Skeletal muscle tissue (tissue), 4 donors: ENCODE measurements around the gene BDP1. TPM values are rescaled to one million over a fixed set of nuclear protein-coding genes. Genes with fewer than 3 reads are reported as not detected.
"Not testable (repeated sequence)": the region's sequence is repeated elsewhere in the genome, so short reads cannot be mapped to it uniquely, and the experiment has no call there.

Experiments
- H3K27ac ChIP-seq: one replicate; pipeline ENCODE4 v1.7.0; 2013; ENCODE audit warnings: mild to moderate bottlenecking, low read depth, low read length, inconsistent platforms
- H3K27me3 ChIP-seq, 3 donors: one replicate each; pipeline ENCODE4 v1.7.0; 2013; ENCODE audit warnings: low read length in 3 of 3; ENCODE audit not compliant: control insufficient read depth in 3 of 3, insufficient read depth in 3 of 3
- H3K36me3 ChIP-seq, 3 donors: one replicate each; pipeline ENCODE4 v1.7.0; 2013; ENCODE audit warnings: low read length in 3 of 3; ENCODE audit not compliant: control insufficient read depth in 3 of 3, insufficient read depth in 3 of 3
- H3K4me1 ChIP-seq, 3 donors: one replicate each; pipeline ENCODE4 v1.7.0; 2013; ENCODE audit warnings: low read length in 3 of 3, mild to moderate bottlenecking in 3 of 3; ENCODE audit not compliant: control insufficient read depth in 3 of 3, insufficient read depth in 3 of 3
- H3K4me3 ChIP-seq, 3 donors: one replicate each; pipeline ENCODE4 v1.7.0; 2013; ENCODE audit warnings: low read length in 3 of 3
- H3K9ac ChIP-seq, 3 donors: one replicate each; pipeline ENCODE4 v1.7.0; 2013; ENCODE audit warnings: low read length in 3 of 3, mild to moderate bottlenecking in 3 of 3, moderate library complexity in 2 of 3, low read depth in 1 of 3
- H3K9me3 ChIP-seq, 3 donors: one replicate each; pipeline ENCODE4 v1.7.0; 2013; ENCODE audit warnings: low read length in 3 of 3; ENCODE audit not compliant: control insufficient read depth in 3 of 3
- total RNA-seq: library from RNA; depleted of rRNA; stranded (reverse); fragments of >200 nt; gene quantifications from one replicate; pipeline ENCODE4 v1.2.3, GENCODE V29; 2014
- donor health status: Osteomylitis.

Gene BDP1, protein sequence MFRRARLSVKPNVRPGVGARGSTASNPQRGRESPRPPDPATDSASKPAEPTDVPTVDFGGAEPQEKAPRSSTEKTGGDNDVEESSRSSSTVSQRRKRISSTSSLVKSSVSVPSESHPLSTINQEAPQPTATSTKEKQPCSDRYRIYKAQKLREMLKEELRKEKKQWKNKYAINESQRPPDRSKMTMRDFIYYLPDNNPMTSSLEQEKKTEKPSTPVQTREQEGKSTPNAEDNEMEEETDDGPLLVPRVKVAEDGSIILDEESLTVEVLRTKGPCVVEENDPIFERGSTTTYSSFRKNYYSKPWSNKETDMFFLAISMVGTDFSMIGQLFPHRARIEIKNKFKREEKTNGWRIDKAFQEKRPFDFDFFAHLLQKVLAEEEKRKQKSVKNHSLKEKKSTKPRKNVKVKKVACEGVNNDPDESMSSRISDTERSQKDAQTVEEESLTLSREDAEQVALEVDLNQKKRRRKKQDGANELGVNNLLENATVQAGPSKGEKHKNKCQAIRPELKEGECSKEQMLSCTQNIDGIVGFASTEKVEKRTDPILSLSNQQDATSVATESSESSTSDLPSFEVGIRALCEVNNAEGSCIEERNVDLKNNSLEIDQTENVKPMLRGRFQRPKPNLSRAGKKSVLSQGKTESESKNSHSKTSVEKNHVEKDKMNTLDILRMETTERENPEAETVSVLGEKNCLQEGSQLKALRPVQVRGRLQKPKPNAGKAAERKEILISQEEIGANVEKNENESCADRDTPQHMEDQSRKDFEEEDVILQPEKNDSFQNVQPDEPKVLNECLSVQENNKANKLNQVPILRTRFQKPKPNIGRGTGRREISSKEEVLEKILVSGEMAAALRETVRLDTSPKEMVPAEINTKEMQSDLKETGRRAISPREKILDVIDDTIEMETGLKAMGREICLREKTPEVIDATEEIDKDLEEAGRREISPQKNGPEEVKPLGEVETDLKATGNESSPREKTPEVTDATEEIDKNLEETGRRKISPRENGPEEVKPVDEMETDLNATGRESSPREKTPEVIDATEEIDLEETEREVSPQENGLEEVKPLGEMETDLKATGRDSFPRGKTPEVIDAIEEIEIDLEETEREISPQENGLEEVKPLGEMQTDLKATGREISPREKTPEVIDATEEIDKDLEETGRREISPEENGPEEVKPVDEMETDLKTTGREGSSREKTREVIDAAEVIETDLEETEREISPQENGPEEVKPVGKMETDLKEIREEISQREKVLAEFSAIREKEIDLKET (N-terminal part only)
- 19.3 TPM for total RNA-seq

- H3K9me3 ChIP-seq, result no peaks in the 10 kb centered on the region
- H3K4me3 ChIP-seq, result peak within 1 kb of the TSS; percentile 87 to 99 (median 91)
- peak within 1 kb of the TSS; percentile 90 to 96 (median 91) for H3K9ac ChIP-seq
These were observed at the start of gene BDP1 for GRCh38 chr5:71455427-71456361. BDP1 (plus strand) TSS chr5:71455651; CDS start chr5:71455878, 227 bp downstream.

GRCh38 chr5:71410088-71410487 is 45.4 kb upstream of the BDP1 start:
- H3K9ac ChIP-seq, H3K36me3 ChIP-seq, H3K27ac ChIP-seq, H3K27me3 ChIP-seq, H3K9me3 ChIP-seq, H3K4me1 ChIP-seq, H3K4me3 ChIP-seq: not testable (repeated sequence)

More at GRCh38 chr5:71455427-71456361, at the start of gene BDP1:
- H3K27me3 ChIP-seq, result peaks cover 0 to 5% (median 2%) of the 10 kb centered on the region in 3 donors
- H3K36me3 ChIP-seq, result peaks cover 0 to 14% (median 8%) of the 10 kb centered on the region in 3 donors
- peaks cover 7 to 16% (median 16%) of the 10 kb centered on the region in 3 donors for H3K4me1 ChIP-seq
- peak within 1 kb of the TSS; percentile 86 for H3K27ac ChIP-seq

DNA sequence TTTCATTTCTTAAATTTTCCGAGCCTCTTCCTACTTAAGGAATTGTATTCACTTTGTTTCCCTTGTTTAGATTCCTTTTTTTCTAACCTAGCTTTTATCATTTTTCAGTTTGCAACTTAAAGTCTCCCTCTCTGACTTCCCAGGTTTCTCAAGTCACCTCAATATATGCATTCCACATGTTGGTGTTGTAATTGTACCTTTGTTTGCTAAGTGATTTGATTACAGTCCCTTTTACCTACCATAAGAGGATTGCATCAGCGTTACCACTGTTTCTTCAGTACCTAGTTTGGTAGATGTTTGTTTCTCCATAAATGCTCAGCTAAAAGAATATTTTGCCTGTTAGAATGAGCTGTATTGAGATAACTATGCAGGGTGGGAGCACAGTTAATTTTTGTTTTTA is 39.8 kb upstream of the BDP1 start:
- H3K27me3 ChIP-seq, H3K4me3 ChIP-seq, H3K36me3 ChIP-seq, H3K27ac ChIP-seq, H3K9me3 ChIP-seq, H3K9ac ChIP-seq, H3K4me1 ChIP-seq: not testable (repeated sequence)

DNA sequence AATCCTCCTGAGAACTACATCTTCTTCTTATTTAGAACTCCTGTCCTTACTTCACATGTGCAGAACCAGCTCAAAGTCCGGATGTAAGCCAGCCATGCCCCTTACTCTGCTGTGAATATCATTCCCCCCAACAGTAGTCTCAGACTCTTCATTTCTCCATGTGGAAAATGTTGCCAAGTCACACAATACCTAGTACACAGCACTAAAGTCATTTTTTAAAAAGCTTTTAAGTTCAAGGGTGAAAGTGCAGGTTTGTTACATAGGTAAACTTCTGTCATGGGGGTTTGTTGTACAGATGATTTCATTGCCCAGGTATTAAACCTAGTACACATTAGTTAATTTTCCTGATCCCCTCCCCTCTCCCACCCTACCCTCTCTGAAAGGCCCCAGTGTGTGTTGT is 37.4 kb upstream of the BDP1 start:
- not testable (repeated sequence) for H3K9ac ChIP-seq, H3K4me3 ChIP-seq, H3K9me3 ChIP-seq, H3K4me1 ChIP-seq, H3K27me3 ChIP-seq, H3K36me3 ChIP-seq, H3K27ac ChIP-seq

GRCh38 chr5:71421278-71421677 is 34.2 kb upstream of the BDP1 start:
- not testable (repeated sequence) for H3K36me3 ChIP-seq, H3K27me3 ChIP-seq, H3K4me3 ChIP-seq

DNA sequence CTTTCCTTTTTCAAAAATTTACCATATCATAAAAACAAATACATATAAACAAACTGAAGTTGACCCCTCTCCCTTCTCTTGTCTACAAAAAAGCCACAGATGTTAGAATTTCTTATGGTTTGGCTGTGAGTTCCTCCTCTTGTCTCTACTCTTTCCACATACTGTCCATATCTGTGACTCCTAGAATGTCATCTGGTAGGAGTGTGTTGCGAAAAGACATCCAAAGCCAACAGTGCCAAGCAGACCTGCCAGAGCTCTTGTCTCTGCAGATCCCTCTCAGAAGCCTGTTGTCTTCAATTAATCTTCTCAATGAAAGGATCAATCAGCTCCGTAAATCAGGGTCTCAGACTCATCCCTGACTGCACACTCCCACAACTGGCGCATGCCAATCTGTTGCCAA is 31.6 kb upstream of the BDP1 start:
- H3K27ac ChIP-seq, H3K36me3 ChIP-seq, H3K27me3 ChIP-seq, H3K4me3 ChIP-seq, H3K9ac ChIP-seq, H3K9me3 ChIP-seq, H3K4me1 ChIP-seq: not testable (repeated sequence)

More at GRCh38 chr5:71421278-71421677, 34.2 kb upstream of the BDP1 start:
- H3K4me1 ChIP-seq, H3K9me3 ChIP-seq, H3K27ac ChIP-seq, H3K9ac ChIP-seq: not testable (repeated sequence)

- H3K9me3 ChIP-seq, H3K27ac ChIP-seq, H3K36me3 ChIP-seq, H3K4me3 ChIP-seq, H3K4me1 ChIP-seq, H3K27me3 ChIP-seq, H3K9ac ChIP-seq: not testable (repeated sequence)
These were observed 28.6 kb upstream of the BDP1 start for GRCh38 chr5:71426686-71427474.

DNA sequence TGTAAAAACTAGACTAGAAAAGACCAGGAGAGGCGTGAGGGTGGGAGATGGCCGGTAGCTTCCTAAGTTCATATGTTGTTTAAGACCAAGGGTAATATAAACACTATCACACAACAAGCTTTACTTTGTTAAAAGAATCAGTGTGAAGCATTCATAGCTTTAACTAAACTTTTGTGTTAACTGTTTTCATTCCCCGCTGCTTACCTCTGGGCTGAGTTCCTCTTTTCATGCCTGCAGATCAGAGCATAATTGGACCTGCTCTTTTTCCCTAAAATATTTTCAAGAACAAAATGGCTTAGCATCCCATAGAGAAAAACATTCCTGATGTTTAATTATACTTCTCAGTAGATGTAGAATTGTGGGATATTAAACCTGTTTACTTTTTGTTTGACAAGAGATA is 23.0 kb upstream of the BDP1 start:
- H3K27ac ChIP-seq, H3K36me3 ChIP-seq, H3K9me3 ChIP-seq, H3K4me3 ChIP-seq, H3K9ac ChIP-seq, H3K27me3 ChIP-seq, H3K4me1 ChIP-seq: not testable (repeated sequence)
